H1 (cell line): ENCODE measurements around the gene CREB3. TPM values are rescaled to one million over a fixed set of nuclear protein-coding genes. Genes with fewer than 3 reads are reported as not detected.

Source experiments
- CTCF ChIA-PET: fragments of 300-600 bp; sonication (Branson Sonifier 250); formaldehyde crosslinking; loops from one replicate; lab custom pipeline; 2021; ENCODE audit not compliant: partially characterized antibody; lab: Charles Lee
- POLR2A ChIA-PET: fragments of 300-600 bp; sonication (Branson Sonifier 250); formaldehyde crosslinking; loops from one replicate; lab custom pipeline; 2021; ENCODE audit warnings: inconsistent platforms; ENCODE audit not compliant: partially characterized antibody; lab: Charles Lee
- DNase-seq, 2 experiments: peaks; one replicate each; pipeline versions ENCODE4 v3.0.0 to v3.0.0-alpha.2; 2010 to 2022; ENCODE audit warnings: low spot score in 2 of 2, low read depth in 1 of 2, mixed read lengths in 1 of 2
- FAIRE-seq: peaks from 2 replicates; lab custom pipeline; 2011; peaks lifted over from hg19 to GRCh38; lab: Jason Lieb, UNC
- H2AFZ ChIP-seq: 2 replicates; pipeline ENCODE4 v1.8.1; 2012; ENCODE audit warnings: low read length, inconsistent platforms
- H2AK5ac ChIP-seq: 2 replicates; pipeline ENCODE4 v1.6.1; 2013; ENCODE audit warnings: low read depth, low read length
- H2BK120ac ChIP-seq: replicated peaks from 2 replicates; pipeline ENCODE3; 2013; ENCODE audit warnings: low read depth, low read length, inconsistent platforms
- H2BK12ac ChIP-seq: 2 replicates; pipeline ENCODE4 v1.6.1; 2013; ENCODE audit warnings: low read depth, low read length
- H2BK15ac ChIP-seq: 2 replicates; pipeline ENCODE4 v1.6.1; 2013; ENCODE audit warnings: low read length
- H2BK20ac ChIP-seq: 2 replicates; pipeline ENCODE4 v1.6.1; 2013; ENCODE audit warnings: low read length
- H2BK5ac ChIP-seq: 2 replicates; pipeline ENCODE4 v1.6.1; 2013; ENCODE audit warnings: low read depth, low read length
- H3K14ac ChIP-seq: 2 replicates; pipeline ENCODE4 v1.6.1; 2013; ENCODE audit warnings: inconsistent platforms; ENCODE audit not compliant: insufficient read length
- H3K18ac ChIP-seq: 2 replicates; pipeline ENCODE4 v1.6.1; 2013; ENCODE audit warnings: low read length; ENCODE audit errors: extremely low read depth
- H3K23ac ChIP-seq: 2 replicates; pipeline ENCODE4 v1.6.1; 2013; ENCODE audit warnings: inconsistent platforms; ENCODE audit not compliant: insufficient read length
- H3K23me2 ChIP-seq: 2 replicates; pipeline ENCODE4 v1.6.1; 2013; ENCODE audit warnings: low read depth, low read length
- H3K27ac ChIP-seq: 2 replicates; pipeline ENCODE4 v1.6.1; 2011; ENCODE audit warnings: low read depth, low read length, inconsistent platforms
- H3K27me3 ChIP-seq, 4 experiments: replicated peaks in 1 of 4; 1 replicate in 1 of 4; 2 replicates in 3 of 4; pipeline versions ENCODE4 v1.6.1 to v1.8.1; 2011 to 2013; ENCODE audit warnings: low read length in 3 of 4, mild to moderate bottlenecking in 3 of 4, inconsistent platforms in 2 of 4, mixed read lengths in 2 of 4, moderate library complexity in 1 of 4; ENCODE audit not compliant: control insufficient read depth in 3 of 4, insufficient read depth in 3 of 4; ENCODE audit errors: extremely low read depth in 1 of 4
- H3K36me3 ChIP-seq, 4 experiments: 2 replicates each; pipeline versions ENCODE4 v1.6.1 to v1.8.1; 2011 to 2013; ENCODE audit warnings: mild to moderate bottlenecking in 4 of 4, low read length in 3 of 4, moderate library complexity in 2 of 4, control low read depth in 1 of 4, inconsistent platforms in 1 of 4; ENCODE audit not compliant: insufficient read depth in 4 of 4, control insufficient read depth in 2 of 4
- H3K4ac ChIP-seq: replicated peaks from 2 replicates; pipeline ENCODE3; 2013; ENCODE audit warnings: low read length, low read depth, mixed read lengths, inconsistent platforms; ENCODE audit not compliant: insufficient read length
- H3K4me1 ChIP-seq, 4 experiments: replicated peaks in 1 of 4; 1 replicate in 1 of 4; 2 replicates in 3 of 4; pipeline versions ENCODE4 v1.6.1 to v1.8.1; 2011 to 2013; ENCODE audit warnings: low read length in 3 of 4, inconsistent platforms in 2 of 4, mixed read lengths in 1 of 4; ENCODE audit not compliant: insufficient read depth in 4 of 4, control insufficient read depth in 3 of 4
- H3K4me2 ChIP-seq, 2 experiments: 2 replicates each; pipeline versions ENCODE4 v1.6.1 to v1.8.1; 2011 to 2013; ENCODE audit warnings: low read depth in 2 of 2, low read length in 2 of 2, control low read depth in 1 of 2, inconsistent platforms in 1 of 2, mild to moderate bottlenecking in 1 of 2; ENCODE audit not compliant: insufficient read depth in 1 of 2
- H3K4me3 ChIP-seq, 4 experiments: fragments of 200-600, 300-600 bp in 1 of 4; sonication (generic), shearing (Covaris generic), sonication (Bioruptor Twin) in 1 of 4; 2 replicates each; pipeline versions ENCODE4 v1.5.1 to v1.8.1; 2011 to 2016; ENCODE audit warnings: low read length in 4 of 4, low read depth in 3 of 4, control low read depth in 2 of 4, inconsistent platforms in 2 of 4, mild to moderate bottlenecking in 2 of 4, mixed read lengths in 1 of 4, moderate library complexity in 1 of 4; ENCODE audit not compliant: insufficient read depth in 2 of 4; ENCODE audit errors: extremely low read depth in 1 of 4
- H3K56ac ChIP-seq: replicated peaks from 2 replicates; pipeline ENCODE3; 2013; ENCODE audit warnings: low read depth, mild to moderate bottlenecking, mixed read lengths, low read length, inconsistent platforms; ENCODE audit not compliant: insufficient read length
- H3K79me1 ChIP-seq: 2 replicates; pipeline ENCODE4 v1.6.1; 2013; ENCODE audit warnings: low read depth, low read length, control low read depth
- H3K79me2 ChIP-seq, 2 experiments: 2 replicates each; pipeline versions ENCODE4 v1.6.1 to v1.8.1; 2012 to 2013; ENCODE audit warnings: low read length in 2 of 2, mild to moderate bottlenecking in 2 of 2, inconsistent platforms in 1 of 2; ENCODE audit not compliant: insufficient read depth in 2 of 2, control insufficient read depth in 1 of 2
- H3K9ac ChIP-seq, 4 experiments: replicated peaks in 1 of 4; 1 replicate in 1 of 4; 2 replicates in 3 of 4; pipeline versions ENCODE4 v1.6.1 to v1.8.1; 2011 to 2013; ENCODE audit warnings: low read depth in 3 of 4, low read length in 3 of 4, control low read depth in 2 of 4, mild to moderate bottlenecking in 2 of 4, moderate library complexity in 2 of 4, inconsistent platforms in 1 of 4; ENCODE audit errors: extremely low read depth in 1 of 4
- H3K9me3 ChIP-seq, 2 experiments: 2 replicates each; pipeline versions ENCODE4 v1.6.1 to v1.8.1; 2012 to 2013; ENCODE audit warnings: mild to moderate bottlenecking in 2 of 2, moderate library complexity in 2 of 2, control low read depth in 1 of 2, inconsistent platforms in 1 of 2, low read depth in 1 of 2, low read length in 1 of 2, mixed read lengths in 1 of 2; ENCODE audit not compliant: insufficient read depth in 2 of 2
- H4K20me1 ChIP-seq, 2 experiments: replicated peaks in 1 of 2; 2 replicates each; pipeline versions ENCODE3 to v1.8.1; 2011 to 2013; ENCODE audit warnings: inconsistent platforms in 2 of 2, low read length in 2 of 2, mild to moderate bottlenecking in 1 of 2; ENCODE audit not compliant: insufficient read depth in 2 of 2, control insufficient read depth in 1 of 2
- H4K5ac ChIP-seq: 2 replicates; pipeline ENCODE4 v1.6.1; 2013; ENCODE audit warnings: low read length, low read depth, mixed read lengths, inconsistent platforms; ENCODE audit not compliant: insufficient read length
- H4K8ac ChIP-seq: 2 replicates; pipeline ENCODE4 v1.8.0; 2013; ENCODE audit warnings: mild to moderate bottlenecking, moderate library complexity, low read length, inconsistent platforms; ENCODE audit not compliant: insufficient read depth; ENCODE audit errors: extremely low read depth
- H4K91ac ChIP-seq: replicated peaks from 2 replicates; pipeline ENCODE3; 2013; ENCODE audit warnings: low read length, mixed read lengths, inconsistent platforms; ENCODE audit not compliant: insufficient read length
- BCL11A ChIP-seq, 2 experiments: IDR thresholded peaks; one replicate each; pipeline ENCODE4 v1.6.1; 2011; ENCODE audit warnings: low read depth in 2 of 2, low read length in 2 of 2, mild to moderate bottlenecking in 2 of 2
- CBX8 ChIP-seq: fragments of 300-800, 300-1000 bp; sonication (generic); IDR thresholded peaks from 2 replicates; pipeline ENCODE4 v1.7.1; 2016; ENCODE audit warnings: low read depth, low read length, borderline replicate concordance
- CREB1 ChIP-seq: IDR thresholded peaks from 2 replicates; pipeline ENCODE4 v1.6.1; 2012; ENCODE audit warnings: inconsistent platforms
- EZH2 ChIP-seq: fragments of 200-600 bp; sonication (generic); IDR thresholded peaks from 2 replicates; pipeline ENCODE4 v1.7.1; 2012; ENCODE audit warnings: low read depth, mild to moderate bottlenecking, moderate library complexity, low read length, inconsistent platforms; ENCODE audit not compliant: severe bottlenecking
- GTF2F1 ChIP-seq: IDR thresholded peaks from 2 replicates; pipeline ENCODE4 v1.6.1; 2012; ENCODE audit warnings: low read depth, low read length, improper control_type of control experiment, borderline replicate concordance
- KDM5A ChIP-seq: fragments of 200-600 bp; IDR thresholded peaks from 2 replicates; pipeline ENCODE4 v1.7.1; 2012; ENCODE audit warnings: mild to moderate bottlenecking, low read length, inconsistent platforms, mixed read lengths
- POU5F1 ChIP-seq: IDR thresholded peaks from 2 replicates; pipeline ENCODE4 v1.6.1; 2011; ENCODE audit warnings: low read depth, mild to moderate bottlenecking, low read length, moderate library complexity
- SIX5 ChIP-seq: IDR thresholded peaks from 2 replicates; pipeline ENCODE4 v1.6.1; 2011; ENCODE audit warnings: mild to moderate bottlenecking, low read depth, low read length
- SP2 ChIP-seq: IDR thresholded peaks from 2 replicates; pipeline ENCODE4 v1.6.1; 2012; ENCODE audit warnings: mild to moderate bottlenecking, low read length, inconsistent platforms
- SRF ChIP-seq: IDR thresholded peaks from 2 replicates; pipeline ENCODE4 v1.6.1; 2011; ENCODE audit warnings: mild to moderate bottlenecking, low read depth, low read length, moderate library complexity
- TAF7 ChIP-seq: optimal IDR thresholded peaks from 2 replicates; pipeline ENCODE3; 2011; ENCODE audit warnings: low read depth, mild to moderate bottlenecking, inconsistent platforms, low read length, moderate library complexity, borderline replicate concordance
- TCF12 ChIP-seq: IDR thresholded peaks from 2 replicates; pipeline ENCODE4 v1.6.1; 2011; ENCODE audit warnings: low read depth, mild to moderate bottlenecking, low read length
- YY1 ChIP-seq: IDR thresholded peaks from 2 replicates; pipeline ENCODE4 v1.6.1; 2011; ENCODE audit warnings: low read depth, mild to moderate bottlenecking, low read length
- WGBS, 2 experiments: shearing (Covaris generic) in 1 of 2; methylation state at CpG; one replicate each; pipeline versions ENCODE4 v1.1.6 to v1.1.7; 2013 to 2015; ENCODE audit warnings: low lambda C conversion rate in 2 of 2, mixed read lengths in 2 of 2, inconsistent platforms in 1 of 2, low coverage in 1 of 2, missing lambda C conversion rate in 1 of 2; ENCODE audit not compliant: insufficient replicate concordance in 2 of 2, insufficient coverage in 1 of 2, insufficient read length in 1 of 2; ENCODE audit errors: extremely low coverage in 1 of 2, missing lambda C conversion rate in 1 of 2; 5-methylcytosine and 5-hydroxymethylcytosine counted together
- polyA plus RNA-seq, 7 experiments: library from polyadenylated mRNA; depleted of rRNA in 3 of 7; stranded (reverse) in 5 of 7; unstranded in 2 of 7; fragments of >200 nt in 5 of 7; fragments of 200-250 nt in 2 of 7; gene quantifications; 1 replicate in 5 of 7; 2 replicates in 1 of 7; 4 replicates in 1 of 7; pipeline versions ENCODE4 v1.2.1 to v1.2.3, GENCODE V29; 2011 to 2013; ENCODE audit warnings: missing spikeins in 2 of 7, mixed read lengths in 2 of 7
- total RNA-seq: library from RNA; stranded (reverse); fragmentation: NEBNext Ultra II Directional; extraction: Animal tissue kit (Norgen Biotek cat#: 25700); gene quantifications from 2 replicates; pipeline ENCODE4 v1.2.1, GENCODE V29; 2021
- TF ChIP-seq, protein P1 (sequence below): IDR thresholded peaks from 2 replicates; pipeline ENCODE4 v1.6.1; 2011; ENCODE audit warnings: low read length, improper control_type of control experiment

The CREB3 gene
- total and polyA plus RNA-seq, 2 of the 8 experiments (the other 6 are each of a cell fraction or from before 2014, with no cell fraction given), result 24.4 to 25.7 TPM

DNA sequence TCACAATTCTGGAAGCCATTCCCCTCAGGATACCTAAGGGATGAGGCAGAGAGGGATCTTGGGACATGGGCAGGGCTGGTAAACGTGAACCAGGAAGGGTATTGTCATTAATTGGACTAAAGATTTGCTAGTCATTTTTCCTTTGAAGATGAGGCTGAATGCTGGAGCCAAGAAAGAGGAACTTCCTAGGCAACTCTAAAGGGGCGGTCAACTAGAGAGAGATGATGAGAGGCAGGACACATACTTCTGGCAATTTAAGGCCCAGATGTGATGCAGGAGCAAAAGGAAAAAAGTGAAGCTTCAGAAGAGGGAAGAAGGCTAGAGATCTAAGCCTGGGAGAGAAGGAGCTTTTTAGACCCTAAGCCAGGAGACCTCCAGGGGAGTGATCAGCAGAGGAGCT, 11.0 kb downstream of the CREB3 start:
- Histone ChIP-seq H3K79me1 (peaks cover 11% of the 10 kb centered on the region; the same call in 1 of the 2 replicates), H2BK5ac (no peak overlapping the region), H3K4me2 (no peak overlapping the region), H4K5ac (no peak overlapping the region), H2AFZ (no peak overlapping the region), H2BK15ac (no peak overlapping the region), H3K4ac (no peak overlapping the region), H4K20me1 (peaks cover 15 to 38% of the 10 kb centered on the region in 2 experiments), H3K18ac (no peak overlapping the region), H3K27ac (no peak overlapping the region), H4K8ac (no peak overlapping the region), H2AK5ac (no peak overlapping the region), H3K56ac (no peak overlapping the region), H3K79me2 (peaks cover 20 to 37% of the 10 kb centered on the region in 2 experiments), H2BK20ac (no peak overlapping the region), H2BK120ac (no peak overlapping the region), H3K36me3 (peaks cover 21 to 60% (median 50%) of the 10 kb centered on the region in 4 experiments; a peak in 7 of 8 replicates), H3K9me3 (no peaks in the 10 kb centered on the region; a peak in 1 of 4 replicates), H4K91ac (no peak overlapping the region), H3K4me3 (no peak overlapping the region), H3K4me1 (peaks cover 0 to 13% (median 3%) of the 10 kb centered on the region in 4 experiments; a peak in 4 of 7 replicates), H3K23me2 (peaks cover 7% of the 10 kb centered on the region), H3K14ac (no peak overlapping the region), H3K23ac (no peak overlapping the region), H3K9ac (no peak overlapping the region), H2BK12ac (no peak overlapping the region), H3K27me3 (no peaks in the 10 kb centered on the region)
- DNase-seq (no peak), FAIRE-seq (no peak)
- WGBS, 2 experiments, result 87% methylated on average over 2 of the region's 2 CpGs; no CpG with 5 or more reads in 1 of the 2 experiments
- ChIA-PET POLR2A (interaction anchor here (1.4 to 7.0 kb wide), 2 partner anchors 12 to 17 kb away, joined by 3 to 59 read pairs; partner anchors contain the start of genes CREB3 and TLN1), CTCF (interaction anchor here (0.7 to 7.2 kb wide), 6 partner anchors 7 to 82 kb away, joined by 3 to 87 read pairs (median 4); partner anchors contain the start of genes CREB3 and TLN1)
- no peak for TF ChIP-seq KDM5A
- no peak for TF ChIP-seq TAF7
- TF ChIP-seq BCL11A (IDR thresholded peaks at IDR 0.05; ENCODE audit: low read depth in 2 of 2, low read length in 2 of 2), result no peak
- TF ChIP-seq CBX8, result no peak
- no peak for TF ChIP-seq GTF2F1
- TF ChIP-seq, protein P1, sequence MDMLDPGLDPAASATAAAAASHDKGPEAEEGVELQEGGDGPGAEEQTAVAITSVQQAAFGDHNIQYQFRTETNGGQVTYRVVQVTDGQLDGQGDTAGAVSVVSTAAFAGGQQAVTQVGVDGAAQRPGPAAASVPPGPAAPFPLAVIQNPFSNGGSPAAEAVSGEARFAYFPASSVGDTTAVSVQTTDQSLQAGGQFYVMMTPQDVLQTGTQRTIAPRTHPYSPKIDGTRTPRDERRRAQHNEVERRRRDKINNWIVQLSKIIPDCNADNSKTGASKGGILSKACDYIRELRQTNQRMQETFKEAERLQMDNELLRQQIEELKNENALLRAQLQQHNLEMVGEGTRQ, result no peak
- no peak for TF ChIP-seq SP2
- no peak for TF ChIP-seq EZH2
- no peak for TF ChIP-seq SIX5
- no peak for TF ChIP-seq SRF
- TF ChIP-seq YY1, result no peak
- no peak for TF ChIP-seq POU5F1
- no peak for TF ChIP-seq TCF12
- no peak for TF ChIP-seq CREB1
